ENCODE measurements around the gene SPACA7.

The SPACA7 gene, protein sequence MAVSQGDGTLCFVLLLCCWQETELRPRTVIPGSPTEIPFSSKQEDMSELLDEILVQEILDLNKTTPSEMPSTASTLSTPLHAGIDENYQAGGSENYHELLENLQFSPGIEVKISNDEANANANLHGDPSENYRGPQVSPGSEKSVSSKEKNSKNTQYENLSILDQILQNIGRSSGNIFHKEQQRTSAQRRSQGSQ

DNA sequence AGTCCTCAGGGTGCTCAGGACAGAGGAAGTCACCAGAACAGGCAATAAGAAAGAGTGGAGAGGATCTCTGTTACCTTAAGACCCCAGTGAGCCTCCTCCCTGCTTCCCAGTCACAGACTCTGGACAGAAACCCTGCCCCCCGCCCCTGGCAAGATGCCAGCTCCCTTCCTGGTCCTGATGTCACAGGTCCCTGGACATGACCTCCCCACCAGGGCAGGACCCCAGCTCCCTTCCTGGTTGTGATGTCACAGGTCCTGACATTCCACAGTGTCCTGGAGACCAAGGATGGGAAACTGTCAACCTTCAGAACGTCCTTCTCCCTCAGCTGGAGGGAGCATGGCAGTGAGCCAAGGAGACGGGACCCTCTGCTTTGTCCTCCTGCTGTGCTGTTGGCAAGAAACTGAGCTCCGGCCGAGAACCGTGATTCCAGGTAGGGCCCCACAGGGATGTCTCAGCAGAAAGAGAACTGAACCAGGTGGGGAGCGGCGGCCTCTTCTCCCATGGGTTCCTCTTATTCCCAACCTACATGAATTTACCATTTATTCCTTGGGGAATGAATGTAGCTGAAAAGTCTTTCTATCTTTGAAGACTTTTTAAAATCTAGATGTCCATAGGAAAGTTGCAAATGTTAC is at the start of gene SPACA7:
Gene SPACA7, plus strand, starts transcription at position 306 of the 632 bp plus-strand sequence. Its CDS starts 31 bp downstream, at position 337.
- FAIRE-seq = no peak

GRCh38 chr13:112326821-112327370 is 49.3 kb upstream of the SPACA7 start:
- FAIRE-seq = no peak

DNA sequence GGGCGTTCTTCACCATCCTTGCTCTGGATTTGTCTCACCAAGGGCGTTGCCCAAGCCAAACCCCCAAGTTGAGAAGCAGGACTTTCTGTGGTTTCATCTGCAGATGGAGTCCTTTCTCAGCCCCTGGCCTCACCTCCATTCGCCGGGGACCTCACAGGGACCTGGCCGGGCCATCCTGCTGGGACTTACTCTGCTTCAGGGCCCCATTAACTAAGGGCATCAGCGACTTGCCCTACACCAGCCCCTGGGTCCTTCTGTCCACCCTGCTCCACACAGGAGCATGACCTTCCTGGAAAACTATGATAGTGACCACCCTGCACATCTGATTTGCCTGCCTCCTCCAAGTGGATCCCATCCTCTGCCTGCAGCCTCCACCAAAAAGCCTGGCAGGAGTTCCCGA is 47.2 kb upstream of the SPACA7 start:
- no peak for FAIRE-seq

DNA sequence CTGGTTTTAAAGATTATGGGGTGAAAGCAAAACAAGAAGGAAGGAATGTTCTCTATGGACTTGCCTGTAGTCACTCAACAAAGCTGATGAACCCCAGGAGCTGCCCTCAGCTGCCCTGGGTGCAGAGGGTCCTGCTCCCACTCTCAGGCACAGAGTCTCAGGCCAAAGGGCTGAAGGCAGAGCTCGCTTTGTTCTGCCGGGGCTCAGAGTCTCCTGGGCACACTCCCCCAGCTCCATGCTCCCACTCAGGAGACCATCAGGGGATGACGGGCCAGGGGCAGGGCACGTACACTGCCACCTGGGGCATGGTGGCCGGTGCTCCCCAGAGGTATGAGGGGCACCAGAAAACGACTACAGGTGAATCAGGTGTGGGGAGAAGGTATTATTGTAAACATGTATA is 46.8 kb upstream of the SPACA7 start:
- FAIRE-seq = no peak

GRCh38 chr13:112330066-112330465 is 46.1 kb upstream of the SPACA7 start:
- no peak for FAIRE-seq

- FAIRE-seq = no peak
Observed at GRCh38 chr13:112330479-112331381, 45.4 kb upstream of the SPACA7 start.

GRCh38 chr13:112331675-112332074 is 44.5 kb upstream of the SPACA7 start:
- no peak for FAIRE-seq

GRCh38 chr13:112332727-112333126 is 43.4 kb upstream of the SPACA7 start:
- no peak for FAIRE-seq

DNA sequence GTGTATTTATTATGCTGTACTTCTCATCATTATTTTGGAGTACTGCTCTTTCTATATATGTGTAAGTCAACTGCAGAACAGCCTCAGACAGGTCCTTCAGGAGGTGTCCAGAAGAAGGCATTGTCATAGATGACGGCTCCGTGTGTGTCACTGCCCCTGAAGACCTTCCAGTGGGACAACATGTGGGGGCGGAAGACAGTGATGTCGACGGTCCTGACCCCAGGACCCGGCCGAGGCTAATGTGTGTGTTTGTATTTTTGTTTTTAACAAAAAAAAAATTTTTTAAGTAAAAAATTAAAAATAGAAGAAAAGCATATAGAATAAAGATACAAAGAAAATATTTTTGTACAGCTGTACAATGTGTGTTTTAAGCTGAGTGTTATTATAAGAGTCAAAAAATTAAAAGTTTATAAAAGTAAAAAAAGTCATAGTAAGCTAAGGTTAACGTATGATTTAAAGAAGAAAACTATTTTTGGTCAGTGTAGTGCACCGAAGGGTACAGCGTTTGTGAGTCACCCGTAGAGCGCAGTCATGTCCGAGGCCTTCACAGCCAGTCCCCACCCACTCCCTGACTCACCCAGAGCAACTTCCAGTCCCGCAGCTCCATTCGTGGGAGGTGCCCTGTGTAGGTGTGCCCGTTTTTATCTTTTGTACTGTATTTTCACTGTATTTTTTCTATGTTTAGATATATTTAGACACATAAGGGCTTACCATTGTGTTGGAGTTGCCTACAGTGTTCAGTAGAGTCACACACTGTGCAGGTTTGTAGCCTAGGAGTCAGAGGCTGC is 42.2 kb upstream of the SPACA7 start:
- no peak for FAIRE-seq

GRCh38 chr13:112335135-112335534 is 41.0 kb upstream of the SPACA7 start:
- FAIRE-seq = no peak

DNA sequence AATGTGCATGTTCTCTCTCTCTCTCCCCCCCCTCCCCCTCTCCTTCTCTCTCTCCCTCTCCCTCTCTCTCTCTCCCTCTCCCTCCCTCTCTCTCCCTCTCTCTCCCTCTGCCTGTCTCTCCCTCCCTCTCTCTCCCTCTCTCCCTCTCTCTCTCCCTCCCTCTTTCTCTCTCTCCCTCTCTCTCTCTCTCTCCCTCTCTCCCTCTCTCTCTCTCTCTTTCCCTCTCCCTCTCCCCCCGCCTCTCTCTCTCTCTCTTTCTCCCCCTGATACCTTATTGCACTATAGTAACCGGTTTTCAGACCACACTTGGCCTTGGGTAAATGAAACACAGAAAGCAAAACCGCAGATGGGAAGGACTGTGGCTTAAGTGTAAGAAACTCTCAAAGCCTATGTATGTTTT is 34.7 kb upstream of the SPACA7 start:
- no peak for FAIRE-seq

DNA sequence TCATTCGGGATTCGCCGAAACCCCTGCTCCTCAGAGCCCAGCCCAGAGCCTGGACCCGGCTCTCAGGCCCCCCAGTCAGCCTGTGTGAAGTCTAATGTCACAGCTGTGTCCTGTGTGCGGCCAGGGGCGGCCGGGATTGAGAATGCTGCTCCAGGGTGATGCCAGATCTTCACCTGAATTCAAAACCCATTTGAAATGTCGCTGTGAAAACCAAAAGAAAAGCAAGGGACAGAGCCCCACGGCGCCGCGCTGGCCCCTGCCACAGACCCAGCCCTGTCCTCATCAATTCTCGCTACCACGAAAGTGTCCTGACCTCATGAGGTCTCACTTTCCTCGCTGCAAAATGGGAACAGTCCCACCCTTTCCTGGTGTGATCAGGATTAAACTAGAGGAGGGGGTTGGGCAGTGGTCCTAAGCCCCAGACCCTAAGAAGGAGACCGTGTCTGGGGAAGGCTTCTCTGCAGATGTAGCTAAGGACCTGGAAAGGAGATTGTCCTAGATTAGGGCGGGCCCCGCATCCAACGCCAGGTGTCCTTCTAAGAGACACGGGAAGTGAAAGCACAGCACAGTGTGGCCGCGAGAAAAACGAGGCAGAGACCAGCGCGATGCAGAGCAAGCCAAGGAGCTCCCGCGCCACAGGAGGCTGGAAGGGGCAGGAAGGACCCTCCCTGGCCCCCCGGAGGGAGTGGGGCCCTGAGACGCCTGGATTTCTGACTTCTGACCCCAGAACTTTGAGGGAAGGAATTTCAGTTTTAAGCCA is 34.0 kb upstream of the SPACA7 start:
- no peak for FAIRE-seq

- no peak for FAIRE-seq
Observed at GRCh38 chr13:112342841-112343361, 33.3 kb upstream of the SPACA7 start.

DNA sequence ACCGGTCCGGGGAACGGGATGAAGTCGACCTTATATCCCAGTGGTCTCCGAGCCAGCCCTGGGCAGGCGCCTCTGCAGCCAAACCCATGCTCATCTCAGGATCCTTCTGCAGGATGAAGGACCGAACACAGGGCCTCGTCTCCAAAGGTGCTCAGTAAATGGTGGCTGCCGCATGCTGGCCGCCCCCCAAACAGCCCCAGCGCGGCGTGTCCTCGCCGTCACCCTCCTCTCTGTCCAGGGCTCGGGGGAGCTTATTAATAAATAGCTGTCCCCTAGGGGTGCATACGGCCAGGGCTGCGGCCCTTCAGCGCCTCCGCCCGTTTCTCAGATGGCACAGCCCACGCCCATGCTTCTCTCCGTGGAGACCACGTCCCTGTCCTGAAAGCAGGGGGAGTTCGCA is 32.6 kb upstream of the SPACA7 start:
- FAIRE-seq = no peak

DNA sequence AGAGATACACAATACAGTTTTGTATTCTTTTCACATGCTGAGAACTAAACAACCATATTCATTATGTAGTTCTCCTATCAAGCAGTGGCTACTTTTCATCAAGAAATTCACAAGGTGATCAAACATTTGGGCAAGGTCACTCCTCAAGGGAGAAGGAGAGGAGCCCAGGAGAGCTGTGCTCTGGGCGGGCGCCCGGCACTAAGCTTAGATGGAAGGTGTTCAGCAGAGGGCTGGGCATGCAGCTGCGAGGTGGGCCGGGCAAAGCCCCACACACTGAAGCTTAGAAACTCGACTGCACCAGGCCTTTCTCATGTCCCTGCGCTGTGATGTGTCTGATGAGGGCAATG is 30.4 kb upstream of the SPACA7 start:
- FAIRE-seq = no peak

DNA sequence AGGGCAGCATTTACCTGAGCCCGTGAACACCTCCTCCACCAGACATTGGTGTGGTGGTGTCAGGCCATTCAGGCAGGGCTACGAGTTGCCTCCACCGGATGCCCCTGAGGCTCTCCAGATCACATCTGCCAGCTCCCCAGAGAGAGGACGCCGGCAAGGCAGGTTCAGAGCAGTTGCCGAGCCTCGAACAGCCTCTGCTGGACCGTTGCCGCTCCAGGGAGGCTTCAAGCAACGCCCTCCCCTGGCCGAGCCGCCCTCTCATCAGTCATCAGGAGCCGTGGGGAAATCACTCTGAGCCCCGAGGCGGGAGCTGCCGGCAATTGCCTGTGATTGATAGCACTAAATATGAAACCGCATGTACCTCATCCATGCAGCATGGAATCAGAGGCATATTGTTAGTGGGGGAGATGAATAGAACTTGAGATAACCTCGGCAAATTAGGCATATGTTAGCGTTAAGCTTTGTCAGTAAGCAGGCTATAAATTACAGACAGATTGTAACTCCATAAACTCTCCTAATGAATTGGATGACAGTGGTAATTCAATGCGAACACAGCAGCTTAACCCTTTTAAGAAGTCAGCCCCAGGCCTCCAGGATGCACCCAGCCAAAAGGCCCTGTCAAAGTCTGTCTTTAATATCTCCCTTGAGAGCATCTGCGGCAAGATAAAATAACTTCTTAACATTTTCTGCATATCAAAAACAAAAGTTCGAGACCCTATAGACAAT is 29.8 kb upstream of the SPACA7 start:
- FAIRE-seq = no peak

DNA sequence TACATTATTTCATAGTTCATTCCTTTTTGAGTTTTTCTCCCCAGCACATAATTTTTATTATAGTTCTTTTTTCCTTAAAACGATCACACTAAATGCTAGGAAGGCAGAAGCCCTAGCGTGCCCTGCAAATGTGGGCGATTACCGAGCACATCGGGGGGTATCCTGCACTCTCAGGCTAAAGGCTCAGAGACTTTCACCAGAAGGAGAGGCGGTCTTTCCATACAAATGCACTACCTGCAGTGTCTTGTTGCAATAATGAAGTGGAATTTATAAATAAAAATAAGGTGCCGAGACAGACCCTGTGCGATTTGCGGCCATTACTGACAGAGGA is 29.3 kb upstream of the SPACA7 start:
- FAIRE-seq = no peak

- FAIRE-seq = no peak
Observed at GRCh38 chr13:112347986-112348385, 28.2 kb upstream of the SPACA7 start.

DNA sequence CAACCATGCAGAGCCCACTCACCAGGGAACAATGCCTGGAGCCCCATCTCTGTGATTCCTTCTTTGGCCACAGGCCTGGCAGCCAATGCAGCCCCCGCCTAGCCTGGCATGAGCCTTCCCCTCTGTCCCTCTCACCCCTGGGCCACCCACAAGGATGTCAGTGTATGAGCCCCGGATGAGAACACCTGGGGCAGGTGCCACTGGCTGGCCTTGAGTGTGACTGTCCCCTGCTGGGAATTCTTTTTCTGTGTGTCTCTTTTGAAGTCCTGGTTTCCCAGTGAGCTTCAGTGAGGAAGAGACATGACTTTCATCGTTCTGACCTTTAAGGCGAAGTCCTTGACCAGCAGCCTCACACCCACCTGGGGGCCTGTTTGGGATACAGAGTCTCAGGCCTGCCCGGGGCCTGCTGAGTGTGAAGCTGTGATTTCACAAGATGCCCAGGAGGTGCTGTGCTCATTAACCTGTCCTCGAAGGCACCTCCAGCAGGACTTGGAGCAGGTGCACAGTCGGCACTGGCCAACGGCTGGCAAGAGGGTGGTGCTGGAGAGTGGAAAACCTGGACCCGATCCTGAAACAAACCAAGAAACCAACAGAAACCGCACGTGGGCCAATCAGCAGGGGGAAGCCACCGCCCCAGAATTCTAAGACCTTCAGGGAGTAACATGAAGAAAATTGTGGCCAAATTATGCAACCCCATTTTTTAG is 27.4 kb upstream of the SPACA7 start:
- FAIRE-seq = no peak

DNA sequence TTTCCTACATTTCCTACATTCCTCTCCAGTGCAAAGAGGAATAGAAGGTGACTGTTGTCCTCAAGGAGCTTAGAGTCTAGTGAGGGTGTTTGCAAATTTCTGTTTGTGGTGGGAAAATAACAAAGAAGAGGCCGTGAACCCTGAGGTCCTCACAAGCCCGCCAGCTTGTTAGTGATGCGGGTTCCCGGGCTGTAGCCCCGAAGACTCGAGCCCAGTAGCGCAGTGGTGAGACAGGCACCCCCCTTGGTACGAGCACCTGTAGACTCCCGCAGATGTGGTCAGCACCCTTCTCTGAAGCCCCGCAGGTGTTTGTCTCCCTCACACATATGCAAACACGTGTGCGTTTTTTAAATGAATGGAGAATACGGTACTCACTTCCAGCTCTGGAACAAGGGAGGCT is 26.5 kb upstream of the SPACA7 start:
- FAIRE-seq = no peak

GRCh38 chr13:112350300-112350699 is 25.9 kb upstream of the SPACA7 start:
- no peak for FAIRE-seq

Data from A204.1 (cell line).